PC-9 (cell line): ENCODE measurements around the gene ELP6. TPM values are rescaled to one million over a fixed set of nuclear protein-coding genes. Genes with fewer than 3 reads are reported as not detected.
"Not testable (repeated sequence)": the region's sequence is repeated elsewhere in the genome, so short reads cannot be mapped to it uniquely, and the experiment has no call there.

Source experiments
- BruUV-seq: library from RNA; stranded (reverse); fragments of 400-500 nt; replicated peaks from 2 replicates; lab custom pipeline; 2021; lab: Mats Ljungman, UMichigan
- CTCF ChIA-PET: fragments of 300-600 bp; sonication (Branson Sonifier 250); formaldehyde crosslinking; loops from one replicate; lab custom pipeline; 2022; ENCODE audit warnings: antibody characterized with exemption; lab: Charles Lee
- POLR2A ChIA-PET: fragments of 300-600 bp; sonication (Branson Sonifier 250); formaldehyde crosslinking; loops from one replicate; lab custom pipeline; 2022; ENCODE audit warnings: antibody characterized with exemption; ENCODE audit not compliant: unreplicated experiment; lab: Charles Lee
- DNase-seq, 2 experiments: peaks; one replicate each; pipeline versions ENCODE4 v3.0.0 to v3.0.0-alpha.2; 2015 to 2022; ENCODE audit warnings: mixed read lengths in 1 of 2
- H2AFZ ChIP-seq: fragments of 200-600 bp; sonication (generic); 2 replicates; pipeline ENCODE4 v1.8.1; 2017; ENCODE audit warnings: antibody characterized with exemption
- H3F3A ChIP-seq: fragments of 200-600 bp; sonication (generic); 2 replicates; pipeline ENCODE4 v1.8.1; 2017; ENCODE audit warnings: antibody characterized with exemption, mild to moderate bottlenecking, low read depth; ENCODE audit not compliant: insufficient read depth
- H3K27ac ChIP-seq: fragments of 200-600 bp; sonication (generic); 2 replicates; pipeline ENCODE4 v1.6.1; 2016; ENCODE audit warnings: mixed run types
- H3K27me3 ChIP-seq: fragments of 200-600 bp; sonication (generic); 2 replicates; pipeline ENCODE4 v1.6.1; 2016; ENCODE audit warnings: low read depth, mixed run types; ENCODE audit not compliant: insufficient read depth
- H3K36me3 ChIP-seq: fragments of 200-600 bp; sonication (generic); 2 replicates; pipeline ENCODE4 v1.6.1; 2016; ENCODE audit warnings: low read depth, mixed run types
- H3K4me1 ChIP-seq: fragments of 200-600 bp; sonication (generic); replicated peaks from 2 replicates; pipeline ENCODE4 v1.6.1; 2016; ENCODE audit warnings: mixed run types; ENCODE audit not compliant: insufficient read depth
- H3K4me2 ChIP-seq: fragments of 200-600 bp; sonication (generic); 2 replicates; pipeline ENCODE4 v1.6.1; 2017; ENCODE audit warnings: mixed run types
- H3K4me3 ChIP-seq: fragments of 200-600 bp; sonication (generic); 2 replicates; pipeline ENCODE4 v1.6.1; 2016; ENCODE audit warnings: mixed run types
- H3K79me2 ChIP-seq: fragments of 200-600 bp; sonication (generic); 2 replicates; pipeline ENCODE4 v1.6.1; 2017; ENCODE audit warnings: low read depth, mixed run types
- H3K9me2 ChIP-seq: fragments of 200-600 bp; sonication (generic); 2 replicates; pipeline ENCODE4 v1.8.1; 2017; ENCODE audit warnings: mild to moderate bottlenecking; ENCODE audit not compliant: insufficient read depth
- H3K9me3 ChIP-seq: fragments of 200-600 bp; sonication (generic); 2 replicates; pipeline ENCODE4 v1.8.1; 2016; ENCODE audit warnings: low read depth; ENCODE audit not compliant: insufficient read depth
- H4K20me1 ChIP-seq: fragments of 200-600 bp; sonication (generic); 2 replicates; pipeline ENCODE4 v1.8.1; 2017; ENCODE audit not compliant: insufficient read depth
- CTCF ChIP-seq: fragments of 200-600 bp; sonication (generic); conservative IDR thresholded peaks from 2 replicates; pipeline ENCODE4 v1.6.1; 2017; ENCODE audit warnings: mixed run types, antibody characterized with exemption, mild to moderate bottlenecking, moderate library complexity
- EZH2 ChIP-seq: fragments of 200-600 bp; sonication (generic); IDR thresholded peaks from 2 replicates; pipeline ENCODE4 v1.8.0; 2017; ENCODE audit warnings: antibody characterized with exemption, low read depth
- intact Hi-C: fragments of 100-400 bp; cut with micrococcal nuclease; formaldehyde crosslinking; loops from one replicate; pipeline ENCODE4 v1.10.0; 2022; ENCODE audit not compliant: unreplicated experiment
- total RNA-seq: library from RNA; stranded (reverse); gene quantifications from 2 replicates; pipeline ENCODE4 v1.2.3, GENCODE V29; 2021

The ELP6 gene
- total RNA-seq, 1 experiment from 2014 or later = 38.8 TPM

GRCh38 chr3:47469616-47470015 lies 43.9 kb downstream of the ELP6 start:
- no peak overlapping the region for H3K4me2 ChIP-seq
- intact Hi-C loops = no loop called here
- no peak overlapping the region for H3K27ac ChIP-seq
- peaks cover 8% of the 10 kb centered on the region; the same call in 1 of the 2 replicates for H3F3A ChIP-seq
- H3K4me3 ChIP-seq = no peak overlapping the region
- no peak for DNase-seq
- H3K27me3 ChIP-seq = no peaks in the 10 kb centered on the region
- H3K9me2 ChIP-seq = no peaks in the 10 kb centered on the region
- TF ChIP-seq EZH2 (no peak), CTCF (no peak)
- H3K4me1 ChIP-seq = peaks cover 12% of the 10 kb centered on the region; the same call in 1 of the 2 replicates
- no peaks in the 10 kb centered on the region for H3K36me3 ChIP-seq
- no TSS peak for BruUV-seq
- POLR2A ChIA-PET = interaction anchor here (0.7 kb wide), 1 partner anchor 56 kb away, joined by 5 read pairs; no protein-coding TSS in a partner anchor
- H2AFZ ChIP-seq = no peak overlapping the region
- H3K9me3 ChIP-seq = no peaks in the 10 kb centered on the region; the same call in 1 of the 2 replicates
- peaks cover 13% of the 10 kb centered on the region; the same call in 1 of the 2 replicates for H4K20me1 ChIP-seq
- peaks cover 84% of the 10 kb centered on the region for H3K79me2 ChIP-seq
- CTCF ChIA-PET = no interaction called here

GRCh38 chr3:47468315-47468714 lies 45.2 kb downstream of the ELP6 start:
- CTCF ChIA-PET, H3K9me2 ChIP-seq, H3K36me3 ChIP-seq, H3K9me3 ChIP-seq, H3K4me1 ChIP-seq, H3K27me3 ChIP-seq, H3K4me3 ChIP-seq, intact Hi-C loops, BruUV-seq, H3F3A ChIP-seq, H3K27ac ChIP-seq, POLR2A ChIA-PET, DNase-seq, H3K4me2 ChIP-seq, H2AFZ ChIP-seq, H4K20me1 ChIP-seq: not testable (repeated sequence)
- H3K79me2 ChIP-seq = peaks cover 80% of the 10 kb centered on the region

GRCh38 chr3:47464588-47464987 lies 48.9 kb downstream of the ELP6 start:
- POLR2A ChIA-PET = no interaction called here
- no peaks in the 10 kb centered on the region for H3K36me3 ChIP-seq
- no peaks in the 10 kb centered on the region for H3K27me3 ChIP-seq
- H3F3A ChIP-seq = peaks cover 8% of the 10 kb centered on the region; the same call in 1 of the 2 replicates
- no peak overlapping the region for H3K4me2 ChIP-seq
- H3K4me3 ChIP-seq = no peak overlapping the region
- CTCF ChIA-PET = no interaction called here
- H3K27ac ChIP-seq = no peak overlapping the region
- H3K79me2 ChIP-seq = peaks cover 71% of the 10 kb centered on the region
- no peaks in the 10 kb centered on the region; the same call in 1 of the 2 replicates for H4K20me1 ChIP-seq
- BruUV-seq = no TSS peak
- H2AFZ ChIP-seq = no peak overlapping the region
- TF ChIP-seq CTCF = no peak
- TF ChIP-seq EZH2 = no peak
- no peaks in the 10 kb centered on the region; the same call in 1 of the 2 replicates for H3K9me3 ChIP-seq
- 0 out of 2 replicates have a peak, but pooled peaks cover 6% of the 10 kb centered on the region for H3K4me1 ChIP-seq
- intact Hi-C loops = no loop called here
- DNase-seq = no peak
- H3K9me2 ChIP-seq = no peaks in the 10 kb centered on the region

- CTCF ChIA-PET, intact Hi-C loops, H3K4me2 ChIP-seq, H3F3A ChIP-seq, H3K9me3 ChIP-seq, H3K4me3 ChIP-seq, H3K27me3 ChIP-seq, H2AFZ ChIP-seq, POLR2A ChIA-PET, H3K36me3 ChIP-seq, H4K20me1 ChIP-seq, H3K9me2 ChIP-seq, H3K27ac ChIP-seq, BruUV-seq, H3K4me1 ChIP-seq, DNase-seq: not testable (repeated sequence)
- H3K79me2 ChIP-seq = peaks cover 56% of the 10 kb centered on the region
These were observed 53.9 kb downstream of the ELP6 start for GRCh38 chr3:47459534-47460085.
